Choroid plexus epithelial cell (primary cell): Measurements from ENCODE around the gene ACAD11.

ENCODE experiments used
- DNase-seq: peaks from one replicate; pipeline ENCODE4 v3.0.0-alpha.2; 2010; ENCODE audit warnings: low read depth
- H3K4me3 ChIP-seq: 2 replicates; pipeline ENCODE4 v1.5.1; 2011; ENCODE audit warnings: low read depth, mild to moderate bottlenecking, control low read depth, low read length, moderate library complexity
- TF ChIP-seq, protein P1 (sequence below): conservative IDR thresholded peaks from 2 replicates; pipeline ENCODE4 v1.5.1; 2011; ENCODE audit warnings: low read depth, mild to moderate bottlenecking, control low read depth, inconsistent platforms, low read length, moderate library complexity

The ACAD11 gene

DNA sequence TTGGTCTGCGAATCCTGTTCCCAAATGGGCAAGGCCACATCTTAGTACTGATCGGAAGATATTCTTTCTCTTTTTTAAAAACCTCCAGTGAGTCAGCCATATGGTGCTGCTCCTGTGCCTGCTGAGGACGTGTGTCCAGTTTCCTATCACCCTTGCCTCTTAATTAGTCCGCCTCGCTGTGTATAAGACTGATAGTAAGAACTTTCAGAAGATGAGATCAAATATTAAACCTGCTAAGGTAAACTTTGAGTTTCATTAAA is 1.1 kb upstream of the ACAD11 start:
- TF ChIP-seq, protein P1, sequence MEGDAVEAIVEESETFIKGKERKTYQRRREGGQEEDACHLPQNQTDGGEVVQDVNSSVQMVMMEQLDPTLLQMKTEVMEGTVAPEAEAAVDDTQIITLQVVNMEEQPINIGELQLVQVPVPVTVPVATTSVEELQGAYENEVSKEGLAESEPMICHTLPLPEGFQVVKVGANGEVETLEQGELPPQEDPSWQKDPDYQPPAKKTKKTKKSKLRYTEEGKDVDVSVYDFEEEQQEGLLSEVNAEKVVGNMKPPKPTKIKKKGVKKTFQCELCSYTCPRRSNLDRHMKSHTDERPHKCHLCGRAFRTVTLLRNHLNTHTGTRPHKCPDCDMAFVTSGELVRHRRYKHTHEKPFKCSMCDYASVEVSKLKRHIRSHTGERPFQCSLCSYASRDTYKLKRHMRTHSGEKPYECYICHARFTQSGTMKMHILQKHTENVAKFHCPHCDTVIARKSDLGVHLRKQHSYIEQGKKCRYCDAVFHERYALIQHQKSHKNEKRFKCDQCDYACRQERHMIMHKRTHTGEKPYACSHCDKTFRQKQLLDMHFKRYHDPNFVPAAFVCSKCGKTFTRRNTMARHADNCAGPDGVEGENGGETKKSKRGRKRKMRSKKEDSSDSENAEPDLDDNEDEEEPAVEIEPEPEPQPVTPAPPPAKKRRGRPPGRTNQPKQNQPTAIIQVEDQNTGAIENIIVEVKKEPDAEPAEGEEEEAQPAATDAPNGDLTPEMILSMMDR: no peak
- peak; percentile 26 for DNase-seq
- peak overlapping the region; percentile 97 for H3K4me3 ChIP-seq

DNA sequence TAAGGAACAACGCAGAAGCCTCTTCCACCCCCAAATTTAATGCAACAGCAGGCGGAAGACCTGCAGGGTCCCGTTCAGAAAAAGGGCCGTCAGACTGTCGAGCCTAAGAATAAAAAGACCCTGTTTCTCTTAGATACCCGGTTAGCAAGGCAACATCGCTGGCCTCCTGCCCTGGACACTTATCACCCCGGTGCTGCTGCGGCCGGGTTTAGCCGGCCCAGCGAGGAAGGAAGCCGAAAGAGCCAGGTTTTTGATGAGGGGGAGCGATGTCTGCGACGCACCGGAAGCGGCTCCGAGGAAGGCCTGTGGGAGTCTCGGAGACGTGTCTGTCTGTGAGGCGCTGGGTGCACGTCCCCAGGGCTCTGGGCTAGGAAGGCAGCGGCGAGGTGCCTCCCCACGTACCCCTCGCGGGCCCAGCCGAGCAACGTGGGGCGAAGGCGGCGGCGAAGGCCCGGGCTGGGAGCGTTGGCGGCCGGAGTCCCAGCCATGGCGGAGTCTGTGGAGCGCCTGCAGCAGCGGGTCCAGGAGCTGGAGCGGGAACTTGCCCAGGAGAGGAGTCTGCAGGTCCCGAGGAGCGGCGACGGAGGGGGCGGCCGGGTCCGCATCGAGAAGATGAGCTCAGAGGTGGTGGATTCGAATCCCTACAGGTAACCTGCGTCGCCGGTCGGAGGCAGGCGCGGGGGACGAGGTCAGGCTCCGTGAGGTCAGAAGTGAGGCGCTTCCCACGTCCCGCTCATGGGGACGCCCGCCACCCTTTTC is 622 bp upstream of the ACAD11 start, which contains the start of gene UBA5:
Gene UBA5, plus strand, starts transcription at position 278 of the 759 bp plus-strand sequence. Its CDS starts 209 bp downstream, at position 487.
- TF ChIP-seq, protein P1: no peak
- peak within 1 kb of the TSS; percentile 97 for H3K4me3 ChIP-seq
- DNase-seq: peak; percentile 61

DNA sequence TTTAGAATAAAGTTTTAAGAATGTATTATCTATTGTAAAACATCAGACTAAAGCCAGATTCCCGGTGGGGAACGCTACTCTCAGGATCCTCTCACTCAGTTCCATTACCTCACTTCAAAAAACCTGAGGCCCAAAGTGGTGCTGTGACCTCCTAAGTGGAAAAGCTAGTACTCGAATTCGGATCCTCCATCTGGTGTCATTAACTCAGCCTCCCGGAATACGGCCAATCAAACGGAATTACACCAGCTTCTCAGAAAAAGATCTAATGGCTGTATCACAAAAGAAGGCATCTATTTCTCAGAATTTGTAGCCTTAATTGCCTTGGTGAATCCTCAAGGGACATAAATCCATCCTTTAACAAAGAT is 627 bp downstream of the ACAD11 start:
- peak overlapping the region; percentile 97 for H3K4me3 ChIP-seq
- DNase-seq: no peak
- TF ChIP-seq, protein P1: no peak

DNA sequence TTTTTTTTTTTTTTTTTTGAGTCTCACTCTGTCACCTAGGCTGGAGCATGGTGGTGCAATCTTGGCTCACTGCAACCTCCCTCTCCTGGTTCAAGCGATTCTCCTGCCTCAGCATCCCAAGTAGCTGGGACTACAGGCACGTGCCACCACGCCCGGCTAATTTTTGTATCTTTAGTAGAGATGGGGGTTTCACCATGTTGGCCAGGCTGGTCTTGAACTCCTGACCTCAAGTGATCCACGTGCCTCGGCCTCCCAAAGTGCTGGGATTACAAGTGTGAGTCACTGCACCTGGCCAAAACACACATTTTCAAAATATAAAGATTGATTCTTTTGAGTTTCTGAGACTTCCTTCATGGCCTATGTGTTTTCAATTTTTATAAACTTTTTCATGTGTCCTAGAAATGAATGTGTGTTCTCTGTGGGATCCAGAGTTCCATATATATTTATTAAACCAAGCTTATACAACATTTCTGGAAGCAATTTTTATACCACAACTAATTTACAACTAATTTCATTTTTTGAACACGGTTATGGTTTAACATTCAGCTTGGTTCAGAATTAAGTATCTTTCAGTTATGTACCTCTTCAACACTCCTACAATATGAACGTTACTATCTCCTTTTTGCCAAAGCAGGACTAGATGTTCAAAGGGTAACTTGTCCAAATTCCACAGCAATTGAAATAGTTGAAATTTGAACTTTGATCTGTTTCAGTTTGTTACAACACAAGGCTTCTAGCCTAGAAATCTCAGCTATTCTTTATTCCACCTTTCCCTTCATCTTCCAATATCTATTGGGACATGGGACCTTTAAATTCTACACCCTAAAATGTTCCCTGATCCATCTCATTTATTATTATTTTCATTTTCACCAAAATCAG is 1.5 kb downstream of the ACAD11 start:
- TF ChIP-seq, protein P1: no peak
- no peak overlapping the region for H3K4me3 ChIP-seq
- DNase-seq: peak; percentile 24

DNA sequence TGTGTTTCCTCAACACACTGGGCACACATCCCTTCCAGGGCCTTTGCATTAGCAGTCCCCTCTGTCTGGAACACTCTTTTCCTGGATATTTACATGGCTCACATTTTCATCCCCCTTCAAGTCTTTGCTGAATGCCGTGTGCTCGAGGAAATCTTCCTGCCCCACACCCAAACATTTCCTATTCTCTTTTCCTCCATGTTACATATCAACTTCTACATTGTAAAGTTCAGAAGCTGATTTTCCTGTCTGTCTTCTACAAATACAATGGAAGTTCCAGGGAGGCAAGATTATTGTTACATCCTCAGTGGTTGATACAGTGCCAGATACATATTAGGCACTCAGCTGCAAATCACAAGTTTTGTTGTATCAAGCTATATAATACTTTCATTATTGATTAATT is 4.1 kb downstream of the ACAD11 start:
- TF ChIP-seq, protein P1: no peak
- H3K4me3 ChIP-seq: no peak overlapping the region
- DNase-seq: no peak

DNA sequence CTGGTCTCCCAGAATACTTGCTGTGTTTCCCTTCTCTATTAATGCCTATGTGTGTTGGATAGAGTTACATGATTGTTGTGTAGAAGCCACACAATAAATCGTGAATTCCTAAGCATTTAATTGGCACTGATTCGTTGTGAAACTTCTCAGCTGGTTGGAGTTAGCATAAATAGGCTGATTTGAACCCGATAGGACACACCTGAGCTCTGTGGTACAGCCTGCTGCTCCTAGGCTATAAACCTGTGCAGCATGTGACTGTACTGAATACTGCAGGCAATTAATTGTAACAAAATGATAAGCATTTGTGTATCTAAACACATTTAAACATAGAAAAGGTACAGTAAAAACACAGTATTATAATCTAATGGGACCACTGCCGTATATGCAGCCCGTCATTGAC is 4.9 kb downstream of the ACAD11 start:
- no peak overlapping the region for H3K4me3 ChIP-seq
- TF ChIP-seq, protein P1: no peak
- no peak for DNase-seq
